Breast epithelium (tissue), 3 donors: ENCODE data around the gene ITPR3.

Source experiments
- CTCF ChIP-seq, 3 donors: fragments of 450-650 bp; IDR thresholded peaks; one replicate each; pipeline ENCODE4 v1.5.1; 2016 to 2017; ENCODE audit warnings: antibody characterized with exemption in 3 of 3, mild to moderate bottlenecking in 3 of 3, moderate library complexity in 3 of 3
- POLR2A ChIP-seq: fragments of 450-650 bp; IDR thresholded peaks from one replicate; pipeline ENCODE4 v1.6.1; 2016; ENCODE audit warnings: antibody characterized with exemption, mild to moderate bottlenecking, moderate library complexity
- POLR2AphosphoS5 ChIP-seq, 3 donors: sonication (generic); formaldehyde crosslinking; IDR thresholded peaks; one replicate each; pipeline ENCODE4 v1.6.1; 2017; ENCODE audit warnings: antibody characterized with exemption in 3 of 3

GRCh38 chr6:33727126-33727525 lies 106.0 kb downstream of the ITPR3 start:
- TF ChIP-seq POLR2A (no peak), CTCF (IDR thresholded peaks at IDR 0.05) (no peak), POLR2AphosphoS5 (IDR thresholded peaks at IDR 0.05) (no peak)
